Body of pancreas (tissue), 4 donors: ENCODE results near the gene SSNA1. TPM values are rescaled to one million over a fixed set of nuclear protein-coding genes. Genes with fewer than 3 reads are reported as not detected.

Source experiments
- ATAC-seq: fragments of 150-250 bp; one replicate; pipeline ENCODE4 v1.9.1; 2016
- DNase-seq, 4 donors: peaks; one replicate each; pipeline ENCODE4 v3.0.0-alpha.2; 2019
- H3K27ac ChIP-seq, 4 donors: fragments of 200-600 bp; sonication (generic); 1 replicate in 3 of 4; 2 replicates in 1 of 4; pipeline versions ENCODE4 v1.5.1 to v1.6.1; 2016 to 2019; ENCODE audit warnings: mild to moderate bottlenecking in 1 of 4, mixed read lengths in 1 of 4, moderate library complexity in 1 of 4
- H3K27me3 ChIP-seq, 2 donors: fragments of 200-600 bp; sonication (generic); one replicate each; pipeline ENCODE4 v1.6.0; 2016; ENCODE audit warnings: mild to moderate bottlenecking in 1 of 2
- H3K36me3 ChIP-seq, 2 donors: fragments of 200-600 bp; sonication (generic); replicated peaks in 1 of 2; 2 replicates each; pipeline ENCODE4 v1.5.1; 2016; ENCODE audit warnings: low read depth in 2 of 2; ENCODE audit not compliant: insufficient read depth in 1 of 2
- H3K4me1 ChIP-seq: fragments of 200-600 bp; sonication (generic); one replicate; pipeline ENCODE4 v1.6.0; 2016
- H3K4me3 ChIP-seq, 2 donors: fragments of 200-600 bp; sonication (generic); 1 replicate in 1 of 2; 2 replicates in 1 of 2; pipeline ENCODE4 v1.5.1; 2016 to 2019
- H3K9me3 ChIP-seq, 3 donors: fragments of 200-600 bp; sonication (generic); 1 replicate in 2 of 3; 2 replicates in 1 of 3; pipeline ENCODE4 v1.5.1; 2016
- CTCF ChIP-seq, 7 experiments: fragments of 450-650 bp in 4 of 7; fragments of 200-600 bp in 3 of 7; sonication (generic) in 3 of 7; IDR thresholded peaks; one replicate each; pipeline ENCODE4 v1.5.1; 2016 to 2019; ENCODE audit warnings: antibody characterized with exemption in 7 of 7
- POLR2A ChIP-seq, 3 donors: fragments of 450-650 bp; IDR thresholded peaks; one replicate each; pipeline ENCODE4 v1.6.1; 2016; ENCODE audit warnings: antibody characterized with exemption in 3 of 3, mild to moderate bottlenecking in 2 of 3
- WGBS, 2 donors: methylation state at CpG; one replicate each; pipeline ENCODE4 v1.1.5; 2017; 5-methylcytosine and 5-hydroxymethylcytosine counted together
- intact Hi-C: fragments of 100-400 bp; cut with DNase I; formaldehyde crosslinking; loops from one replicate; pipeline ENCODE4 v1.15.1; 2023
- total RNA-seq, 2 donors: library from RNA; depleted of rRNA; stranded (reverse); fragments of >200 nt; gene quantifications; one replicate each; pipeline ENCODE4 v1.1.0, GENCODE V29; 2016

The SSNA1 gene
- total RNA-seq, 2 donors from 2014 or later: 62.3 to 79.1 TPM

GRCh38 chr9:137148242-137148641, 40.2 kb upstream of the SSNA1 start:
- ATAC-seq: no peak
- TF ChIP-seq CTCF (IDR thresholded peaks at IDR 0.05): no peak
- TF ChIP-seq POLR2A (IDR thresholded peaks at IDR 0.05): no peak
- 78 to 84% methylated on average over 19 to 27 of the region's 27 CpGs for WGBS, 2 donors
- no peak for DNase-seq
- Histone ChIP-seq H3K4me1 (no peaks in the 10 kb centered on the region), H3K27me3 (peaks cover 0 to 5% of the 10 kb centered on the region in 2 donors), H3K9me3 (no peaks in the 10 kb centered on the region), H3K27ac (no peak overlapping the region), H3K36me3 (no peaks in the 10 kb centered on the region), H3K4me3 (no peak overlapping the region)
- intact Hi-C loops: no loop called here

- intact Hi-C loops: no loop called here
- no peak overlapping the region for H3K4me3 ChIP-seq
- no peak for ATAC-seq
- DNase-seq: no peak
- no peak overlapping the region for H3K27ac ChIP-seq
- 79 to 87% methylated on average over 19 of the region's 19 CpGs for WGBS, 2 donors
- no peaks in the 10 kb centered on the region for H3K4me1 ChIP-seq
- H3K36me3 ChIP-seq: no peaks in the 10 kb centered on the region
- peaks cover 0 to 5% of the 10 kb centered on the region in 2 donors for H3K27me3 ChIP-seq
- TF ChIP-seq POLR2A (IDR thresholded peaks at IDR 0.05) (no peak), CTCF (IDR thresholded peaks at IDR 0.05) (no peak)
- no peaks in the 10 kb centered on the region for H3K9me3 ChIP-seq
Observed at GRCh38 chr9:137148661-137149060, 39.8 kb upstream of the SSNA1 start.

GRCh38 chr9:137149363-137149762, 39.1 kb upstream of the SSNA1 start:
- Histone ChIP-seq H3K27ac (no peak overlapping the region), H3K9me3 (no peaks in the 10 kb centered on the region), H3K4me3 (no peak overlapping the region), H3K36me3 (no peaks in the 10 kb centered on the region), H3K27me3 (peaks cover 0 to 5% of the 10 kb centered on the region in 2 donors), H3K4me1 (no peaks in the 10 kb centered on the region)
- WGBS, 2 donors: 64% methylated on average over 5 of the region's 5 CpGs
- intact Hi-C loops: no loop called here
- ATAC-seq (no peak), DNase-seq (no peak)
- TF ChIP-seq CTCF (IDR thresholded peaks at IDR 0.05): no peak
- TF ChIP-seq POLR2A (IDR thresholded peaks at IDR 0.05): no peak

- no peak for DNase-seq
Observed at GRCh38 chr9:137149942-137150616, 38.4 kb upstream of the SSNA1 start.

More at GRCh38 chr9:137149942-137150616, 38.4 kb upstream of the SSNA1 start:
- Histone ChIP-seq H3K9me3 (no peaks in the 10 kb centered on the region), H3K36me3 (no peaks in the 10 kb centered on the region), H3K27ac (no peak overlapping the region), H3K4me3 (no peak overlapping the region), H3K4me1 (no peaks in the 10 kb centered on the region), H3K27me3 (peaks cover 0 to 5% of the 10 kb centered on the region in 2 donors)
- intact Hi-C loops: no loop called here
- 44 to 53% methylated on average over 15 to 20 of the region's 20 CpGs for WGBS, 2 donors
- TF ChIP-seq CTCF (IDR thresholded peaks at IDR 0.05) (no peak), POLR2A (IDR thresholded peaks at IDR 0.05) (no peak)
- ATAC-seq: peak; percentile 16
